GM12878 (cell line): ENCODE measurements around the gene PYGO2. TPM values are rescaled to one million over a fixed set of nuclear protein-coding genes. Genes with fewer than 3 reads are reported as not detected.

Experiments
- ATAC-seq: fragments of 200-7000 bp; cut with Tn5 transposase; 3 replicates; pipeline ENCODE4 v1.9.1; 2020; ENCODE audit warnings: mild to moderate bottlenecking, moderate library complexity
- BruUV-seq: library from RNA; stranded (reverse); fragments of 400-500 nt; replicated peaks from 2 replicates; lab custom pipeline; 2021; lab: Mats Ljungman, UMichigan
- CTCF ChIA-PET: fragments of 300-600 bp; sonication (Branson Sonifier 250); formaldehyde crosslinking; extraction: SDS; loops from one replicate; lab custom pipeline; 2021; ENCODE audit warnings: inconsistent platforms; lab: Yijun Ruan, JAX
- POLR2A ChIA-PET: fragments of 350-600 bp; formaldehyde crosslinking; extraction: SDS; loops from one replicate; lab custom pipeline; 2021; ENCODE audit warnings: inconsistent platforms; lab: Charles Lee
- RAD21 ChIA-PET: fragments of 300-600 bp; sonication (Branson Sonifier 250); formaldehyde crosslinking; loops from one replicate; lab custom pipeline; 2023; ENCODE audit warnings: antibody characterized with exemption; ENCODE audit not compliant: unreplicated experiment; lab: Charles Lee
- SMC1A ChIA-PET: fragments of 300-600 bp; sonication (Branson Sonifier 250); formaldehyde crosslinking; loops from one replicate; lab custom pipeline; 2023; ENCODE audit not compliant: unreplicated experiment, uncharacterized antibody; lab: Charles Lee
- DNase-seq: peaks from one replicate; pipeline ENCODE4 v3.0.0-alpha.2; 2011; ENCODE audit warnings: low read depth, low spot score
- FAIRE-seq: peaks from 3 replicates; lab custom pipeline; 2011; peaks lifted over from hg19 to GRCh38; lab: Jason Lieb, UNC
- H2AFZ ChIP-seq: 2 replicates; pipeline ENCODE4 v1.6.0; 2011; ENCODE audit warnings: low read depth, low read length, control low read depth; ENCODE audit not compliant: control insufficient read depth
- H3K27ac ChIP-seq: 2 replicates; pipeline ENCODE4 v1.5.1; 2011; ENCODE audit warnings: control low read depth; ENCODE audit not compliant: control insufficient read depth, insufficient read depth
- H3K27me3 ChIP-seq, 2 experiments: replicated peaks in 1 of 2; 2 replicates each; pipeline versions ENCODE4 v1.6.0 to v1.6.1; 2011; ENCODE audit warnings: low read length in 1 of 2; ENCODE audit not compliant: control insufficient read depth in 2 of 2, insufficient read depth in 2 of 2
- H3K36me3 ChIP-seq, 2 experiments: 2 replicates each; pipeline ENCODE4 v1.5.1; 2011; ENCODE audit warnings: low read length in 1 of 2; ENCODE audit not compliant: control insufficient read depth in 2 of 2, insufficient read depth in 2 of 2
- H3K4me1 ChIP-seq: 2 replicates; pipeline ENCODE4 v1.6.1; 2011; ENCODE audit warnings: mild to moderate bottlenecking, low read length, moderate library complexity, mixed read lengths; ENCODE audit not compliant: control insufficient read depth, insufficient read depth
- H3K4me2 ChIP-seq: 2 replicates; pipeline ENCODE4 v1.6.0; 2011; ENCODE audit warnings: control low read depth; ENCODE audit not compliant: control insufficient read depth, insufficient read depth
- H3K4me3 ChIP-seq: fragments of 200-600 bp; sonication (generic); 2 replicates; pipeline ENCODE4 v1.5.1; 2016
- H3K79me2 ChIP-seq: 2 replicates; pipeline ENCODE4 v1.6.0; 2011; ENCODE audit warnings: low read length; ENCODE audit not compliant: control insufficient read depth, insufficient read depth
- H3K9ac ChIP-seq: 2 replicates; pipeline ENCODE4 v1.8.0; 2011; ENCODE audit warnings: low read length, control low read depth, mixed read lengths; ENCODE audit not compliant: control insufficient read depth, insufficient read depth
- H3K9me3 ChIP-seq: replicated peaks from 3 replicates; pipeline ENCODE4 v1.5.1; 2011; ENCODE audit warnings: mild to moderate bottlenecking, low read length; ENCODE audit not compliant: control insufficient read depth, insufficient read depth
- H4K20me1 ChIP-seq: 2 replicates; pipeline ENCODE4 v1.6.0; 2011; ENCODE audit not compliant: control insufficient read depth, insufficient read depth
- CBFB ChIP-seq: IDR thresholded peaks from 2 replicates; pipeline ENCODE4 v1.6.1; 2016; ENCODE audit warnings: antibody characterized with exemption, low read depth
- CREB1 ChIP-seq: IDR thresholded peaks from 2 replicates; pipeline ENCODE4 v1.6.1; 2012; ENCODE audit warnings: low read depth, mild to moderate bottlenecking, inconsistent platforms
- EZH2 ChIP-seq: IDR thresholded peaks from 2 replicates; pipeline ENCODE4 v1.6.1; 2012; ENCODE audit warnings: low read depth, mild to moderate bottlenecking, control low read depth, inconsistent platforms, low read length, borderline replicate concordance; ENCODE audit not compliant: control insufficient read depth
- FOXK2 ChIP-seq: fragments of 450-650 bp; IDR thresholded peaks from 2 replicates; pipeline ENCODE4 v1.6.1; 2017; ENCODE audit warnings: mild to moderate bottlenecking, moderate library complexity
- MYB ChIP-seq: fragments of 150-350 bp; IDR thresholded peaks from 2 replicates; pipeline ENCODE4 v1.6.1; 2014; ENCODE audit warnings: mild to moderate bottlenecking, low read depth, low read length, borderline replicate concordance
- NBN ChIP-seq: fragments of 450-650 bp; IDR thresholded peaks from 2 replicates; pipeline ENCODE4 v1.6.1; 2016
- NR2F1 ChIP-seq: fragments of 450-650 bp; conservative IDR thresholded peaks from 2 replicates; pipeline ENCODE4 v1.6.1; 2017; ENCODE audit warnings: mild to moderate bottlenecking
- POLR2AphosphoS5 ChIP-seq: IDR thresholded peaks from 2 replicates; pipeline ENCODE4 v1.6.1; 2011; ENCODE audit warnings: mild to moderate bottlenecking, low read length, inconsistent platforms
- POU2F2 ChIP-seq: IDR thresholded peaks from 3 replicates; pipeline ENCODE4 v1.6.1; 2011; ENCODE audit warnings: low read depth, mild to moderate bottlenecking, low read length, borderline replicate concordance
- RAD51 ChIP-seq: fragments of 450-650 bp; IDR thresholded peaks from 2 replicates; pipeline ENCODE4 v1.6.1; 2016; ENCODE audit warnings: moderate library complexity, mild to moderate bottlenecking, inconsistent platforms
- RB1 ChIP-seq: fragments of 450-650 bp; formaldehyde crosslinking; IDR thresholded peaks from 2 replicates; pipeline ENCODE4 v1.6.1; 2017; ENCODE audit warnings: mild to moderate bottlenecking, borderline replicate concordance
- RELB ChIP-seq: fragments of 450-650 bp; IDR thresholded peaks from 2 replicates; pipeline ENCODE4 v1.6.1; 2017; ENCODE audit warnings: low read depth, mild to moderate bottlenecking, moderate library complexity
- RFX5 ChIP-seq: IDR thresholded peaks from 2 replicates; pipeline ENCODE4 v1.6.1; 2011; ENCODE audit warnings: low read depth, low read length, improper control_type of control experiment
- SIN3A ChIP-seq: IDR thresholded peaks from 2 replicates; pipeline ENCODE4 v1.6.1; 2012; ENCODE audit warnings: low read depth, low read length, improper control_type of control experiment
- SREBF1 ChIP-seq: IDR thresholded peaks from 2 replicates; pipeline ENCODE4 v1.6.1; 2012; ENCODE audit warnings: mild to moderate bottlenecking, low read length
- ZNF274 ChIP-seq: IDR thresholded peaks from one replicate; pipeline ENCODE4 v1.8.0; 2011; ENCODE audit not compliant: insufficient read length, insufficient read depth
- ZNF384 ChIP-seq: IDR thresholded peaks from 2 replicates; pipeline ENCODE4 v1.6.1; 2012; ENCODE audit warnings: low read depth, mild to moderate bottlenecking, low read length, improper control_type of control experiment, borderline replicate concordance
- WGBS: methylation state at CpG from one replicate; pipeline ENCODE4 v1.1.6; 2016; ENCODE audit warnings: low lambda C conversion rate; ENCODE audit not compliant: insufficient replicate concordance, insufficient coverage; ENCODE audit errors: missing lambda C conversion rate; 5-methylcytosine and 5-hydroxymethylcytosine counted together
- in situ Hi-C: fragments of 300-500 bp; cut with MboI; formaldehyde crosslinking; loops from 9 replicates; pipeline ENCODE4 v1.14.3; 2018; ENCODE audit warnings: mixed read lengths
- intact Hi-C: fragments of 100-400 bp; cut with micrococcal nuclease; formaldehyde crosslinking; loops from one replicate; pipeline ENCODE4 v1.14.2; 2022; ENCODE audit not compliant: unreplicated experiment
- polyA plus RNA-seq, 11 experiments: library from polyadenylated mRNA; depleted of rRNA in 4 of 11; unstranded in 6 of 11; stranded (reverse) in 5 of 11; fragments of >200 nt; fragmentation: Nextera tagmentation in 4 of 11; fragmentation: Illumina TruSeq in 1 of 11; extraction: Ambion mirVana in 4 of 11; extraction: Trizol in 1 of 11; gene quantifications; 1 replicate in 1 of 11; 2 replicates in 10 of 11; pipeline versions ENCODE4 v1.2.1 to v1.2.3, GENCODE V29; 2011 to 2016; ENCODE audit warnings: inconsistent platforms in 2 of 11, missing spikeins in 2 of 11, low read depth in 1 of 11
- total RNA-seq, 4 experiments: library from RNA; depleted of rRNA in 3 of 4; stranded (reverse); fragments of >200 nt in 3 of 4; fragmentation: Illumina TruSeq in 1 of 4; extraction: Trizol in 1 of 4; gene quantifications; 2 replicates each; pipeline versions ENCODE4 v1.2.1 to v1.2.3, GENCODE V29; 2013 to 2021
- TF ChIP-seq, protein P1 (sequence below): fragments of 450-650 bp; IDR thresholded peaks from 2 replicates; pipeline ENCODE4 v1.6.1; 2017; ENCODE audit warnings: mild to moderate bottlenecking
- TF ChIP-seq, protein P2 (sequence below): fragments of 450-650 bp; IDR thresholded peaks from 2 replicates; pipeline ENCODE4 v1.6.1; 2016; ENCODE audit warnings: mild to moderate bottlenecking

The PYGO2 gene
- total and polyA plus RNA-seq, 10 of the 15 experiments (the other 5 are each of a cell fraction or from before 2014, with no cell fraction given), result 8.1 to 33.8 (median 23.5) TPM

- no peak within 1 kb of the TSS for H3K9ac ChIP-seq
- POLR2A ChIA-PET, result interaction anchor here (0.9 to 1.4 kb wide), 2 partner anchors 11 to 20 kb away, joined by 4 to 8 read pairs; partner anchors contain the start of genes CKS1B and FLAD1
- H3K79me2 ChIP-seq, result no peaks in the 10 kb centered on the region; the same call in 1 of the 2 replicates
- 74% methylated on average over 8 of the region's 8 CpGs for WGBS
- no TSS peak for BruUV-seq
- in situ Hi-C loops, result no loop called here
- no peaks in the 10 kb centered on the region for H3K9me3 ChIP-seq
- no peaks in the 10 kb centered on the region for H3K27me3 ChIP-seq
- FAIRE-seq, result no peak
- H4K20me1 ChIP-seq, result no peaks in the 10 kb centered on the region
- SMC1A ChIA-PET, result interaction anchor here (0.6 to 8.1 kb wide), 6 partner anchors 10 to 512 kb away, joined by 3 to 69 read pairs (median 4); partner anchors contain the start of gene FLAD1
- no peak for ATAC-seq
- no peak within 1 kb of the TSS for H3K4me2 ChIP-seq
- peaks cover 3 to 8% of the 10 kb centered on the region in 2 experiments; a peak in 2 of 4 replicates for H3K36me3 ChIP-seq
- intact Hi-C loops, result no loop called here
- H3K4me3 ChIP-seq, result no peak within 1 kb of the TSS
- RAD21 ChIA-PET, result interaction anchor here (1.5 kb wide), 1 partner anchor 10 kb away, joined by 9 read pairs; the partner anchor contains the start of gene FLAD1
- no peak for DNase-seq
- H3K27ac ChIP-seq, result no peak within 1 kb of the TSS
- no peak within 1 kb of the TSS for H2AFZ ChIP-seq
- CTCF ChIA-PET, result interaction anchor here (0.5 to 11.0 kb wide), 10 partner anchors 15 to 300 kb away, joined by 3 to 226 read pairs (median 6); partner anchors contain the start of genes CKS1B, FLAD1, PBXIP1 and PYGO2
- TF ChIP-seq NBN, result no peak
- no peak for TF ChIP-seq ZNF384
- TF ChIP-seq RELB, result no peak
- no peak for TF ChIP-seq RAD51
- no peak for TF ChIP-seq MYB
- TF ChIP-seq ZNF274, result no peak
- no peak for TF ChIP-seq SREBF1
- no peak for TF ChIP-seq RFX5
- no peak for TF ChIP-seq POU2F2
- no peak for TF ChIP-seq POLR2AphosphoS5
- no peak for TF ChIP-seq RB1
- no peak for TF ChIP-seq NR2F1
- no peak for TF ChIP-seq CBFB
- TF ChIP-seq CREB1, result no peak
- TF ChIP-seq, protein P1, sequence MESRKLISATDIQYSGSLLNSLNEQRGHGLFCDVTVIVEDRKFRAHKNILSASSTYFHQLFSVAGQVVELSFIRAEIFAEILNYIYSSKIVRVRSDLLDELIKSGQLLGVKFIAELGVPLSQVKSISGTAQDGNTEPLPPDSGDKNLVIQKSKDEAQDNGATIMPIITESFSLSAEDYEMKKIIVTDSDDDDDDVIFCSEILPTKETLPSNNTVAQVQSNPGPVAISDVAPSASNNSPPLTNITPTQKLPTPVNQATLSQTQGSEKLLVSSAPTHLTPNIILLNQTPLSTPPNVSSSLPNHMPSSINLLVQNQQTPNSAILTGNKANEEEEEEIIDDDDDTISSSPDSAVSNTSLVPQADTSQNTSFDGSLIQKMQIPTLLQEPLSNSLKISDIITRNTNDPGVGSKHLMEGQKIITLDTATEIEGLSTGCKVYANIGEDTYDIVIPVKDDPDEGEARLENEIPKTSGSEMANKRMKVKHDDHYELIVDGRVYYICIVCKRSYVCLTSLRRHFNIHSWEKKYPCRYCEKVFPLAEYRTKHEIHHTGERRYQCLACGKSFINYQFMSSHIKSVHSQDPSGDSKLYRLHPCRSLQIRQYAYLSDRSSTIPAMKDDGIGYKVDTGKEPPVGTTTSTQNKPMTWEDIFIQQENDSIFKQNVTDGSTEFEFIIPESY, result no peak
- TF ChIP-seq, protein P2, sequence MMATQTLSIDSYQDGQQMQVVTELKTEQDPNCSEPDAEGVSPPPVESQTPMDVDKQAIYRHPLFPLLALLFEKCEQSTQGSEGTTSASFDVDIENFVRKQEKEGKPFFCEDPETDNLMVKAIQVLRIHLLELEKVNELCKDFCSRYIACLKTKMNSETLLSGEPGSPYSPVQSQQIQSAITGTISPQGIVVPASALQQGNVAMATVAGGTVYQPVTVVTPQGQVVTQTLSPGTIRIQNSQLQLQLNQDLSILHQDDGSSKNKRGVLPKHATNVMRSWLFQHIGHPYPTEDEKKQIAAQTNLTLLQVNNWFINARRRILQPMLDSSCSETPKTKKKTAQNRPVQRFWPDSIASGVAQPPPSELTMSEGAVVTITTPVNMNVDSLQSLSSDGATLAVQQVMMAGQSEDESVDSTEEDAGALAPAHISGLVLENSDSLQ, result no peak
- TF ChIP-seq SIN3A, result no peak
- TF ChIP-seq EZH2, result no peak
- TF ChIP-seq FOXK2, result no peak
- peaks cover 12% of the 10 kb centered on the region for H3K4me1 ChIP-seq
Measured at GRCh38 chr1:154993572-154994268, 32.1 kb upstream of the PYGO2 start, which contains the start of gene LENEP. Gene LENEP (plus strand): TSS chr1:154993586. CDS start chr1:154993608, 22 bp downstream.
